Cortex of kidney (tissue), 1 donor: Measurements from ENCODE around the gene COPZ1.

Source experiments
- DNase-seq: peaks from one replicate; lab custom pipeline; 2025; lab: John Stamatoyannopoulos, UW

Gene COPZ1

DNA sequence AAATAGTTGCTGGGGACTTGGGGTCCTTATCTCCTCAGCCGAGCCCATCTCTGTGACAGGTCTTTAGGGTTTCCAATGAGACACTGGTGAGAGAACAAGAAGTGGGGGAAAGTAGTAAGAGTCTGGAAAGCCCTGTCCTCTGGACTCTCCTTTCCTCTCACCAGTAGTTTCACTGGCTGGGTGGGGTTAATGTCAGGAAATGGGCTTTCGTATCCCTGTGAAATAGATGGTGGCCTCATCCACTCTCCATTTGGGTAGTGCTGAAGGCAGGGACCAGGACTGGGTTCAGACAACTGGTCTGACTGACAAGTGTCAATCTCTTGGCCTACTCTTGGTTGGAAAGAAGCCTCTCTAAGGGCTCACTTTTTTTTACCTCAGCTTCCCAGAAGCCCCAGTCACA lies 52.1 kb downstream of the COPZ1 start:
- DNase-seq: no peak

DNA sequence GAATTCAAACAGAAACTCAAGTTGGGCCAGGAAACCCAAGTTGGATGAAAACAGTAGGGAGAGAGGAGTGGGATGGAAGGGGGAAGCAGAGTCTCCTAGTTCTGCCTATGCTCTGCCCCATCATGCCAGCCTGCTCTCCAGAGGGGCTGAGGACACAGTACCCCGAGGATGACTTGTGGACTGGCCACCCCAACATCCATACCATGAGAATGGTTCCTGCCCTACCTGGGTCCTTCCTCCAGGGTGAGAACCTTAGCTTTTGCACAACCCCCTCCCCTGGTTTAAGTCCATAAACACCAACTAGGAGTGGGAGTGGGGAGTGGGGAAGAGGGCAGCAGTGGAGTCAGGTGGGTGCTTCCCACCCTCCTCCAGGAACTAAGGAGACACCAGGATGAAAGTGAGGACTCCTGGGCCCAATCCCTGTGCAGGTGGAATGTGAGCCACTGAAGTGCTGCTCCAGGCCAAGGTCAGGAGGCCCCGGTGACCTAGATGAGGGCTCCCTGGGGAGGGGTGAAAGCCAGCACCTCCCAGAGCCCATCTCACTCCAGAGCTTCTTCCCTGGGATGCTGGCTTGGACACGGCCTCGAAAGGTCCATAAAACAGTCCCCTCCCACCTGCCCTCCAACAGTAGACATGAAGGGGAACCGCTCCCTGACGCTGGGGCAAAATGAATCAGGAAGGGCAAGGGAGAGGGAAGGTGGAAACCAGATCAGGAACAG lies 53.0 kb downstream of the COPZ1 start:
- no peak for DNase-seq

DNA sequence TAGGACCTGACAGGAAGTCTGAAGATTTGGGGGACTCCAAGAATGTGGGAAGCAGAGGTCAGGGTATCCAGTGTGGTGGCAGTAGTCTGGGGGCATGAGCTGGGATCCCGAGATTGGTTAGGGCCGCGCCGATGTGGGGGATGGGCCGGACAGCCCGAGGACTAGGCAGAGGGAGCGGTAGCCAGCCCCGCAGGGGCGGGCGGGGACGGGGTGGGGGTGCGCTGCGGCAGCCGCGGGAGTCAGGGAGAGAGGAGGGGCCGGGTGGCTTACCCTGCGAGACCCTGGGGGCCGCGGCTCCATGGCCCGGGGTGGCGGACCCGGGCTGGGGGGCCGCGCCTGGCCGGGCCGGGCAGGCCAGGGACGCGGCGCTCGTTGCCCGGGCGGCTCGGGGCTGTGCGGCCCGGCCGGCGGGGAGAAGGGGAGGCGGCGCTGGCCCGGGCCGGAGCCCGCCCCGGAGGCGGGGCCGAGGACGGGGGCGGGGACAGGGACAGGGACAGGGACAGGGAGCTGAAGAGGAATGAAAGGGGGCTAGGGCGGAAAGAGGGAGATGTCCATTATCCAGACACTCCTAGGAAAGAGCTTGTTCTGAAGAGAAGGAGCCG lies 54.0 kb downstream of the COPZ1 start:
- DNase-seq: no peak

DNA sequence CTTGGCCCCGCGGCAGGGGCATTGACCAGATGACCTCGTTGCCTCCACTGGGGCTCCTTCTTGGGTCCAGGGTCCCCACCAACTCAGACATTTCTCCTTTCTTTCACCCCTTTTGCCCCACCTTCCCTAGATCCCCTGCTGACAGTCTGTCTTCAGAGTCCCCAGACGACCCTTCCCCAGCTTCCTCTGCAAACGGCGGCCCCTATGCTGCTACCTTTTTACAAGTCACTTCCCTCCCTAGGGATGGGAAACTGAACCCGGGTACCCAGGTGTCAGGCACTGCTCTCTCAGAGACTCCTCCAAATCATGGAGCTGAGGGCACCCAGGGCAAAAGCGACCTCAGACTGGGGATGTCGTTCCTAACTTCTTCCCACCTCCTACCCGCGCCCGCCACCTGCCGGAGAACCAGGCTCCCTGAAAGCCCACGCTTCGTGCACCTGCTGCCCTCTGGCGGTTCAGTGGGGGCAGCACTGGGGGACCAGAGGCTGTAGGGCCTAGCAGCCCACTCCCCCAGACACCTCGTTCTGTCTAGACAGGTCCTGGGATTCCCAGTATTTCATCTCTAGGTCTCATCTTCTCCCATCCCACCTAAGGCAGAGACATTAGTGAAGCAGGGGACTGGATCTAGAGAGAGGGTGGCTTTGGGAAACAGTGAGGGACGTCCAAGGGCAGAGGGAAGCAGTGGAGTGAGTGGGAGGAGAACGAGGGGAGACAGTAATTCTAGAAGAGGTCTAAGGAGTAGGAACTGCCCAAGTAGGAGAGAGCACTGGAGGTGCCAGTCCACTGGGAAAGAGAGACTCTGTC lies 54.7 kb downstream of the COPZ1 start:
- DNase-seq: no peak

DNA sequence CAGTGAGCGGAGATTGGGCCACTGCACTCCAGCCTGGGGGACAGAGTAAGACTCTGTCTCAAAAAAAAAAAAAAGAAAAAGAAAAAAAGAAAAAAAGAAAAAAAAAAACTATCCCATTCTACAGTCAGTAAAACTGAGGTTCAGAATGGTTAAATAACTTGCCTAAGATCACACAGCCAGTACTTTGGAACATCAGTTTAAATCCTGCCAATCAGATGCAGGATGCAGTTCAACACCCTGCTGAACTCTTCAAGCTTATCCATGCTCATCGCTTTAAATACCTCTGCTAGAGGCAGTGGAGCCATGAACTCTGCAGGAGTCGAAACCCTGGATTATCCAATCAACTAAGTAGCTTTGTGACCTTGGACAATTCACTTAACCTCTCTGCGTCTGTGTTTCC lies 56.2 kb downstream of the COPZ1 start:
- no peak for DNase-seq

DNA sequence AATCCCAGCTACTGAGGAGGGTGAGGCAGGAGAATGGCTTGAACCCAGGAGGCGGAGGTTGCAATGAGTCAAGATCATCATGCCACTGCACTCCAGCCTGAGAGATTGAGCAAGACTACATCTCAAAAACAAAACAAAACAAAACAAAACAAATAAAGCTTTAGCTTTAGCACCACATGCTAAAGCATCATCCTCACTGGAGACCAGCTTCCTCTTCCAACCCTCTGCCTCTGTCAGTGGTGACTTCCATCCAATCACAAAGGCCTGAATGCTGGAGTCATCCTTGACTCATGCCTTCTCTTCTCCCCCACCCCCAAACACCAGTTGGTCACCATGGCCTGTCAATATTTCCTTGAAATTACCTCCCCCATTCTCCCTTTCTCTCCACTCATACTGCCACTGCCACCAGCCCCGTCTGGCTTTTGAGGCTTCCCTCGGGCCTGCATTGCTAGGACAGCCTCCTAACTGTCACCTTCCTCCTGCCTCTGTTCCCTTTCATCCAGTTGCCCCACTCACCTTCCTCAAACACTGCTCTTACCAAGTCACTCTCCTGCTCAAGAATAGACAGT lies 58.2 kb downstream of the COPZ1 start:
- no peak for DNase-seq

DNA sequence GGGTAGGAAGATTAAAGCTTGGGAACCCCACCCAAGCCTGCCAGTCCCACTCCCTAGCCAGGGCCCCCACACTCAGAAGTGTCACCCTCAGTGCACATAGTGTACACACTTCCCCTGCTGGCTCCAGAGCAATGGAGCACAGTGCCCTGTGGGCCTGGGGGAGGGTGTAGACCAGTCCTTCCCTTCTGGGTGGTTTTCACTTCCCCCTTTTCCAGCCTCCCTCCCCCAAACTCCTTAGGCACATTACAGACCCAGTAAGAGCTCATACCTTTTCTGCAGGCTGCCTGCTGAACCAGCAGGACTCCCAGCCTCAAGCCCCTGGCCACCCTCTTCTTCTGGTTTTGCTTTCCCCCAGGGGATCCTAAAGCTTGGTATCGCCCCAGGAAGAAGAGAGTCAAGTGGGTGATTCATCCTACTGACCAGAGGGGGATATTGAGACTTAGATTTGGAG lies 59.7 kb downstream of the COPZ1 start, which contains the start of gene ZNF385A:
TSS of gene ZNF385A (minus strand) at position 143 of the 451 bp plus-strand sequence. CDS start 219 bp downstream, outside the sequence.
- no peak for DNase-seq

DNA sequence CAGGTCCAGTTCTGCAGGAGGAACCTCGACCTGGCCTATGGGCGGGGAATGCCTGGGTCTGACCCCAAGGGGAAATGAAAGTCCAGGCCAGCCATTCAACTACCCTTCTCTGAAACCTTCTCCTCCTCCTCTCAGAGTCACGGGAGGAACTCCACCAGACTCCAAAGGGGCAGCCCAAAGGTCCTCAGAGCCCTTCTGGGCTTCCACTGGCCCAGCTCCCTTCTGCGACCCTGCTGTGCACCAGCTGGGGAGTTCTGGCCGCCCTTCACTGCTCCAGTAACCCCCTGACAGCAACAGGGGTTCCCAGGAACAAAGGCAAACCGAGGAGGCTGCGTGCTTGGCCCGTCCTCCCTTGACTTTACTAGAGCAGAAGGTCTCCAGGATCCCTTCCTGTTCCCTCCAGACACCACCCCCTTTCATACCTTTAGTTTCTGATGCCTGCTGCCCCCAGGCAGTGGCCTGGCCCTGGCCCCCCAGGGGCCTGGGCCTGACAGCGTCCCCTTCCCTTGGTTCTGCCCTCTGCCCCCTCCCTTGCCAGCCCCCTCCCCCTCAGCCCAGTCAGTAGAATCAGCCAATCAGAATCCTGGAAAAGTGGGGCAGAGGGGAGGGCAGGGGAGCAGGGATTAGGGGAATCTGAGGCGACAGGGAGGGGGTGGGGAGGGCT lies 60.5 kb downstream of the COPZ1 start:
- DNase-seq: no peak

DNA sequence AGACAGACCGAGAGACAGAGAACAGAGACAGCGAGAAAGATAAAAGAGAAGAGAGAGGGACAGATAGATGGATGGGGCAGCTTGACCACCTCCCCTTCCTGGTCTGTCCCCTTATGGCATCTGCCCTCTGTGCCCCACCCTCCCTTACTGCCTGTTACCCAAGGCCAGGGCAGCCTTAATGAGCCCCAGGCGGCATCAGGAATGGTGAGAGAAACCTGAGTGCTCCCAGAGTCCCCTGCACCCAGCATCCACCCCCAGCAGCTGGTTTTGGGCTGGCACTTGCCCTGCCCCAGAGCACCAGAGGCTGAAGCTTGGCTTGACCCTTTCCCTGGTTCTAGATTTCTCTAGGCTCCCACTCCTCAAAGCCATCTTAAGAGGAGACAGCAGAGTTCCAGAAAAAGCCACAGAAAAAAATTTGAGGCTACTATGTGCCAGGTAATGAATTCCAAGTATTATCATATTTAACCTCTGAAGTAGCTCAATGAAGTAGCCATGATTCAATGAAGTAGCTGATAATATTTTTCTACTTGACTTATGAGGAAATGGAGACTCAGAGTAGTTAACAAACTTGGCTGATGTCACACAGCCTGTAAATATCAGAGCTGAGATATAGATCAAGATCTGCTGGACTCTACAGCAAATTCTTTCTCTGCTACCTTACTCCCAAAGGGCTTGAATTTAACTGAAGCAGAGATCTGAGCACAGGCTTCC lies 61.6 kb downstream of the COPZ1 start:
- DNase-seq: no peak

DNA sequence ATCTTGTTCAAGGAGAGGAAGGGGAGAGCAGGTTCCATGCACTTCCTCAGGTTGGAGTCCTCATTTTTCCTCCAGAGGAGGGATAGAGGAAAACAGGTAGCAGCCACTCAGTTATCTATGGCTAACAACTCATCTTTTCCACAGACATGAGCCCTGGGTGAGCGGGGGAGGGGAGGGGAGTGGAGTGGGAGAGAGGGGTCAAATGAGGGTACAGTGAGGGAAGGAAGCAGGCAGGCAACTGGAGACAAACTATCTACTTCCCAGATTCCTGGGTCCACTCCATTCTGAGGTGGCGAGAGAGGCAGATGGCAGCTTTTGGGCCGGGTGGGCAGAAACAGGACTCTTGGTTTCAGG lies 62.2 kb downstream of the COPZ1 start:
- DNase-seq: no peak

DNA sequence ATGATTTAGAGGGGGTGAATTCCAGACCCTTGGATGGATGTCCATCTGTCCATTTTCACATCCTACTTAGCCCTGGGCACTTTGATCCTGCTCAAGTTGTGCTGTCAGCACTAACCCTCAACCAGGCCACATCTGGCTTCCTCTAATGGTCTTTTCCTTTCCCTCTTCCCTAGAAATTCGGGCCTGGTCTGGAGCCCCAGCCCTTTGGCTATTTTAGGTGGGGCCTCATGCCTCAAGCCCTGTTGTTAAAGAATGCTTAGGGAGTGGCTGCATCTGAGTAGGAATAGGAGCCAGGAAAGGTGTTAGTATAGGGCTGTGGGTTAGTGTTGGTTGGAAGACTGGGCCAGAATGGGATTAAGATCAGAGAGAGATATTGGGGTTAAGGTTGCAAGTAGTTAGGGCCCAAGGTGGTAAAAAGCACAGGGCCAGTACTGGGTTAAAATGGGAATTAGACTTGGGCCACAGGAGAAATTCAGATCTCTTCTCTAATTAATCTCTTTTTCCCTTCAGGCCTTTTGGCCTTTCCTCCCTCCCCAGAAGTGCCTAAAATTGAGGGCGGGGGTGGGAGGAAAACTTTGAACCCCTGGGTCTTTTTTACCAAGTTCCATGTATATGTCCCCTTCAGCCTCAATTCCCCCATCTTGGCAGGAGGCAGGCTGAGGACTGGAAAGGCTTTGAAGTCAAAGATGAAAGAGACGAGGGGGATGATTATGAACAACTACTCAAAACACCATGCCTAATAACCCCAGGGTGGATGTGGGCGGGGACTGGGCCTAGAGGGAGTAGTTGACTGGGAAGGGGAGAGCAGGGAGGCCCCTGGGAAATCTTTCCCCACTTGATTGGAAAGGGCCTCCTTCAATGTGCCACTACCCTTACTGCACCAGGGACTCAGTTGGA lies 63.6 kb downstream of the COPZ1 start:
- DNase-seq: no peak

DNA sequence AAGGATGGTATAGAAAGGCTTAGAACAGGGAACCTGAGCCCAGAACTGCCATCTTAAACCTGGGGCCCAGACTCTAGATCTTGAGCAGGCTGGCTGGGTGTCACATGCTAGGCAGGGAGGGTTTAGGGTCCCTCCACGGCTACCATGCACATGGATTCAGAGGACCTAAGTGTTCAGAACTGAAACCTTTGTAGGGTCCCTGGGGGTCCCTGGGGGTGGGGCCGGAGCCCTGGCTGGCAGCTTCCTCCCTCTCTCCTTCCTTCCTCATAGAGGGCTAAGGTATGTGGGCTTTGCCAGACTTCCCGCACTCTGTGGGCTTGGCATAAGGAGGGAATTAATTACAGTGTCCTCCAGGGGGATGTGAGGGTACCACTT lies 64.2 kb downstream of the COPZ1 start:
- no peak for DNase-seq

DNA sequence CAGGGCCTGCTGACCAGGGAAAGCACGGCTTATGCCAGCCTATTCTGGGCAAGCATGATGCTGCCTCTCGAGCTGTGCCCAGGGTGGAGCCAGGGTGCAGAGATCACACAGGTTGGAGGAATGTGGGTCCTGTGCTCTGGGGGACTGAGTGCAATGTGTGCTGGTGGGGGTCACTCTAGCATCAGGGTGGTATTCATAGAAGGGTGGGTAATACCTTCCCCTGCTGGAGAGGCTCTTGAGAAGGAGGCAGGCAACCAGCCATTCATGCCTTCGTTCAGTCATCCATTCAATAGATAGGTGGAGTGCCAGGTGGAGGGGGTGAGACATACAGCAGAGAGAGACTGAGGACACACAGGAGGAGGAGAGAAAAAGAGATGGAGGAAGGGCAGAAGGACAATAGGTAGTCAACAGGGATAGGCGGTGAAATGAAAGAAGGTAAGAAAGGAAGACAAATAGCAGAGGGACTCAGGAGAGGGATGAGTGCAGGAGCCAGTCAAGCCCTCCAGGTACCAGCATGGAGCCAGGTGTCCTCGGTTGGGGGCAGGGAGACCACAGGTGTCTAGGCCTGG lies 64.8 kb downstream of the COPZ1 start:
- no peak for DNase-seq

DNA sequence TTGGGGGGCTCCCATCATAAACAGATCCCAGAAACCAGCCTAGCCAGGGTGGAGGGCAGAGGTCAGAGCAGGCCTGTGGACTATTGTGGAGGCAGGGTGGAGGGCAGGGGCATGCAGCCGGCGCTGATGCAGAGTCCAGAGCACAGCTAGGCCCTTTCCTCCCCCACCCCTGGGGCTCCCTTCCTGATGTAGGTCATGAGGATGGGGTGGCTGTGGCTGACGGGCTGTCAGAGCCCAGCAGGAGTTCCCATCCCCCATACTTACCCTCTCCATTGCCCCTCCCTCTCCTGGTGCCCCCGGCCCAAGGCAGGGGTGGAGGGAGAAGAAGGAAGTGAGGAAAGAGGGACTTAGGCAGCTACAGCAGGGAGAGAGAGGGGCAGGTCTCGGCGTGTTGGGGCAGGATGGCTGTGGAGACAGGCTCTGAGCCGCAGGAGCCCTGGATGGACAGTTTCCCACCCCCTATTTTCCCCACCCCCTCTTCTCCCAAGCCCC lies 65.3 kb downstream of the COPZ1 start:
- DNase-seq: no peak

DNA sequence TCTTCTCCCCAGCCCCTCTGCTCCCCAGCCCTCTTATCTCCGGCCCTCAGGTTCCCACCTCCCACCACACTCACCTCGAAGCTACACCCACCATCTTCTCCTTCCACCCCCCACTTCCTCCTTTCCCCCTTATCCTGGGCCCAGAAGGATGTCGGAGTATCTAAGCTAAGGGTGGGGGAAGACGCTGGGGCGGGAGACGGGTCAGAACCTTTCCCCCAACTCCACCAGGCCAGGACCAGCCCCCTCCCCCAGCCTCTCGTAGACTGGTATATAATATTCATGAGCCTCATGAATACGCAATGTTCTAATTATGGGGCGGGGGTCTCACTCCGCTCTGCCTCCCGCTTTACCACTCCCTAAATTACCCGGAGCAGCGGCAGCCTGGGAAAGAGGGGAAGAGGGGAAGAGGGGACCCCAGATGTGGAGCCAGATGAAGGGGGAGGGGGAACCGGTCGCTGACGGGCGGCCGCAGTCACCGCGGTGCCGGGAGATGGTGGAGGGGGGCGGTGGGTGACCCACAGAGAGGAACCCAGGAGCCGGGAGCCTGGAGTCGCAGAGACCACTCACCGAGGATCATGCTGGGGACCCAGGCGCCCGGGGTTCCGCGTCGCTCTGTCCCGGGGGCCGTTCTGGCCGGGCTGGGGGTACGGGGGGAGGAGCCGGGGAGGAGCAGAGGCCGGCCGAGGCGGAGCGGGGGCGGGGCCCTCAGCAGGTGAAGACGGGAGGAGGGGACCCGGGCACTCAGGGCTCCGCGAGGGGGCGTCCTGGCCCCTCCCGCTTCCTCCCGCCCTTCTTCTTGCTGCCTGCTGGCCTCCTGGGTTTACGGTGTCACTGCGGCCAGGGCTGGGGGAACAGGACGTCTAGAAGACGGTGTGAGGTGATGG lies 66.0 kb downstream of the COPZ1 start:
- DNase-seq: no peak

DNA sequence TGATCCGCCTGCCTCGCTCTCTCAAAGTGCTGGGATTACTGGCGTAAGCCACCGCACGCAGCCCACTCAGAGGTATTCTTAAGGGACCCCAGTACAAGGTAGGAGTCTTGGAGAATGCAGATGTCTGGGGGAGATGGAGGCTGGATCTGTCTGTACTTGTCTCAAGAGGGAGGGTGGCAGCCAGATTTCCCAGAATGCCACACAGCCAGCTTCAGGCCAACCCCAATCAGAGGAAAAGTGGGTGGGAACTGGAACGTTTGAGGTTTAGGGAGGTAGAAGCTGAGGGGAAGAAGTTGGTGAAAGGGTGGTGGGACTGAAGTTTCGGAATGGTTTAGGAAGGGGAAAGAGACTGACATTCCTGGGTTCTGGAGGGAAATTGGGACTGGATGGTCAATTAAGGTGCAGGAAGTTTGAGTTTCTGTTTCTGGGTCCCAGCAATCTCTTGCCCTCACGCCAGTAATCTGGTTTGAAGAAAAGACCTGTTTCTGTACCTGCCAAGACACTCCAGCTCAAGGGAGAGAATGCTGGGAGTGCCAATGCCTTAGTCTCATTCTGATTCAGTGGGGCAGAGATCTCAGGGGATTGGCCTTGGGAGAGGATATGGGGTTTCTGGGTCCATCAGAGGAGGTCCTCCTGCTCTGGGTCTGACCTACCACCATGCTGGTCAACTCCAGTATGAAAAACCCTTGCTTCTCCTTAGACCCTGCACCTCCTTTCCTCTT lies 67.7 kb downstream of the COPZ1 start:
- DNase-seq: no peak

DNA sequence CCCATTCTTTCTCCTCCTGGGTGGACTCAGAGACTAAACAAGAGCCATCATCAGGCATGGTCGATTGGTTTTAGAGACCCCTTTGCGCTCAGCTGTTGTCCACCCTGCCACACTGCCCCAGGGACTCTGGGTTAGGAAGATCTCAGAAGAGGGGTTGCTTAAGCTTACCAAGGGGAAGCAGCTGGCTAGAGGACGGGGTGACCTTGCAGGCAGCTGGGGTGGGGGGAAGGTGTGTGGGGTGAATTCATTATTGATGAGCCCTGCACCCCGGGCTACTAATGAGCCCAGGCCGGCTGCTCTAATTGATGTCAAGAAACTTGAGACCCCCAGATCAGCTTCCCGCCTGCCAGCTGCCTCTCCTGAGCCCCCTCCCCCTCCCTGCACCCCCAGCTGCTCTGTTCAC lies 68.3 kb downstream of the COPZ1 start:
- DNase-seq: no peak

DNA sequence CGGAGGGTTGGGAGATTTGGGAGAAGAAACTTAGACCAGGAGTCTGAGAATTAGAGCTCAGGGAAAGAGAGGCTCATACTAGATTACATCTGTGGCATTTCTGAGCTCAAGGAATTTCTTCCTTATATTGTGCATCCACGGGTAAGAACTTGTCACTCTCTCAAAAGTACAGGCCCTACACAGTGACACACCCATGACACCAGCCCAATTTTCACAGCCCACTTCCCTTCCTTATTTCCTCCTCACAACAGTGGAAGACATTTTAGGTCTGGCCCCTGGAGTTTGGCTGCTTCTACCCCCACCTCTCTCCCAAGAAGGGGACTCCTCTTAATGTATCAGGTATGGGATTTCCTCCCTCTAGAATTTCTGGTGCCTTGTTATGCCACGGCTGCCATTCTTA lies 68.8 kb downstream of the COPZ1 start:
- DNase-seq: no peak
